ENCODE data around the gene CARD19.

The CARD19 gene

GRCh38 chr9:93059715-93060578 lies 36.1 kb upstream of the CARD19 start:
- TF ChIP-seq, protein P1, sequence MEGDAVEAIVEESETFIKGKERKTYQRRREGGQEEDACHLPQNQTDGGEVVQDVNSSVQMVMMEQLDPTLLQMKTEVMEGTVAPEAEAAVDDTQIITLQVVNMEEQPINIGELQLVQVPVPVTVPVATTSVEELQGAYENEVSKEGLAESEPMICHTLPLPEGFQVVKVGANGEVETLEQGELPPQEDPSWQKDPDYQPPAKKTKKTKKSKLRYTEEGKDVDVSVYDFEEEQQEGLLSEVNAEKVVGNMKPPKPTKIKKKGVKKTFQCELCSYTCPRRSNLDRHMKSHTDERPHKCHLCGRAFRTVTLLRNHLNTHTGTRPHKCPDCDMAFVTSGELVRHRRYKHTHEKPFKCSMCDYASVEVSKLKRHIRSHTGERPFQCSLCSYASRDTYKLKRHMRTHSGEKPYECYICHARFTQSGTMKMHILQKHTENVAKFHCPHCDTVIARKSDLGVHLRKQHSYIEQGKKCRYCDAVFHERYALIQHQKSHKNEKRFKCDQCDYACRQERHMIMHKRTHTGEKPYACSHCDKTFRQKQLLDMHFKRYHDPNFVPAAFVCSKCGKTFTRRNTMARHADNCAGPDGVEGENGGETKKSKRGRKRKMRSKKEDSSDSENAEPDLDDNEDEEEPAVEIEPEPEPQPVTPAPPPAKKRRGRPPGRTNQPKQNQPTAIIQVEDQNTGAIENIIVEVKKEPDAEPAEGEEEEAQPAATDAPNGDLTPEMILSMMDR (conservative IDR thresholded peaks at IDR 0.05) = no peak
- H3K27ac ChIP-seq = no peak overlapping the region

- TF ChIP-seq, protein P1 (conservative IDR thresholded peaks at IDR 0.05) = no peak
- no peak overlapping the region for H3K27ac ChIP-seq
These were observed 35.2 kb upstream of the CARD19 start for GRCh38 chr9:93060746-93061259.

GRCh38 chr9:93061260-93061751 lies 34.7 kb upstream of the CARD19 start:
- TF ChIP-seq, protein P1 (conservative IDR thresholded peaks at IDR 0.05) = no peak
- H3K27ac ChIP-seq = no peak overlapping the region

GRCh38 chr9:93061791-93062763 lies 33.9 kb upstream of the CARD19 start:
- TF ChIP-seq, protein P1 (conservative IDR thresholded peaks at IDR 0.05) = no peak

GRCh38 chr9:93064392-93065134 lies 31.5 kb upstream of the CARD19 start:
- TF ChIP-seq, protein P1 (conservative IDR thresholded peaks at IDR 0.05) = no peak
- H3K27ac ChIP-seq = no peak overlapping the region

More at GRCh38 chr9:93061791-93062763, 33.9 kb upstream of the CARD19 start:
- H3K27ac ChIP-seq = no peak overlapping the region

DNA sequence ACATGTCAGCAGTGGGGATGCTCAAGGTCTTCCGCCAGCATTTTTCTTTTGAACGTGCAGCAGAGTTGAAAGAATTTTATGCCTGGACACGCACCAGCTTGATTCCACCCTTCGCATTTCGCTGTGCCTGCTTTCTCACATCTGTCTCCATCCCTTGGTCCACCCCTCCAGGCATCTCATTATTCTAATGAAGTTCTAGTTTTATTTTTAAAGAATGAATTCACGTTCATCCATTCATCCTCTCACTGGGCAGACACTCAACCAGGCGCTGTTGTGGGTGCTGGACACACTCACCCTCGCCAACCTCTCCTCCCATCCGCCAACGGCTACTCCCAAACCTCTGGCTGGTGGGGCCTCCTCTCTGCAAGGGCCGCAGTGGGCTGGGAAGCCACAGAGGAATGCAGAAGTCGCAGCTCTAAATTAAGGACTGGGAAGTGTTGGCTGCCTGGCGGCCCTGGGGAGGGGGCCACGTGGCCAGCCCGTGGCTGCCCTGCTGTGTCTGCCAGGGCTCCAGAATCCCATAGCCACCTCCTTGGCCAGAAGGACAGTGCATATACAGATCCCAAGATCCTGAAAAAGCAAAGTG lies 30.8 kb upstream of the CARD19 start:
- no peak overlapping the region for H3K27ac ChIP-seq

More for the DNA sequence above, 30.8 kb upstream of the CARD19 start:
- TF ChIP-seq, protein P1 (conservative IDR thresholded peaks at IDR 0.05) = no peak

All from VCaP (cell line).